ENCODE measurements around the gene TMEM209. TPM values are rescaled to one million over a fixed set of nuclear protein-coding genes. Genes with fewer than 3 reads are reported as not detected.

Gene TMEM209
- total and polyA plus RNA-seq, 7 donors, result 5.2 to 11.3 (median 9.0) TPM

DNA sequence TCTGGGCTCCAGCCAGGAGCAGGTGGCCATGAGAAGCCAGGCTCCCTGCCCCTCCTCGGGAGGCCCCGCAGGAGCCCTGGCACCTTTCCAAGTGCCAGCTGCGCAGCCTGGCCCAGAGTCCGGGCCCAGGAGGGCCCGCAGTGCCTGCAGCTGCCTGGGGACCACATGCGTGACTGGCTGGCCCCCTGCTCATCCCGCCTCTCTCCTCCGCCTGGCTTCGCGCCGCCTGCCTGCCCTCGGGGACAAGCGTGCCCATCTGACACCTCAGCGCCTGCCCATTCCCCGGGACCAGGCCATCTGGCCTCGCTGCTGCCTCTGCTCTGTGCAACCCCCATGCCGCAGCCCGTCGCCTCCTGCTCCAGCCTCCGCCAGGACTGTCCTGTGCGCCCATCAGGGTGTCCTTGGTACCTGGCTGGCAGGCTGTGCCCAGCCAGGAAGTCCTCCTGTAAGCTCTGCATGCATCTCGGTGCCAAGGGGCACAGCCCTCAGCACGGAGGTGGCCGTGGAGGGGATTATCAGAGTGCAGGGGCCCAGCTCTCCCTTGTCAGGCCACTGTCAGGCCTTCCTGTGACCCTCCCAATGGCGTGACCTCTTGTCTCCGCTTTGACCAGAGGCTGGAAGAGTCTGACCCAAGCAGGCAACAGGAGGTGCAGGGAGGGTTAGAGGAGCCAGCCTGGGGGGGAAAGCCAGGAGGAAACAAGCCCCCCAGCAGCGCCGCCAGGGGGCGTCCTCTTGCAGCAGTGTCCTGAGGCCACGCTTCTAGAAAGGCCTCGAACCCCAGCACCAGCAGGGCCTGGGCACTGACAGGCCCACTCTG lies 50.5 kb downstream of the TMEM209 start:
- WGBS, 3 donors, result 26 to 45% (median 33%) methylated on average over 23 to 31 of the region's 31 CpGs
- H3K4me1 ChIP-seq, result peaks cover 5% of the 10 kb centered on the region
- intact Hi-C loops (cut with DNase I), result no loop called here
- no peaks in the 10 kb centered on the region for H3K27me3 ChIP-seq (ENCODE audit: insufficient read depth in 3 of 3, low read length in 2 of 3)
- no peaks in the 10 kb centered on the region for H3K9me3 ChIP-seq
- H3K4me3 ChIP-seq, result peak overlapping the region; percentile 11
- no peak overlapping the region for H3K27ac ChIP-seq
- ATAC-seq (peak; percentile 56 to 86 (median 78)), DNase-seq (peak; percentile 36 to 70)
- H3K36me3 ChIP-seq (ENCODE audit: insufficient read depth in 1 of 2, low read depth in 1 of 2), result no peaks in the 10 kb centered on the region
- TF ChIP-seq, protein P1, sequence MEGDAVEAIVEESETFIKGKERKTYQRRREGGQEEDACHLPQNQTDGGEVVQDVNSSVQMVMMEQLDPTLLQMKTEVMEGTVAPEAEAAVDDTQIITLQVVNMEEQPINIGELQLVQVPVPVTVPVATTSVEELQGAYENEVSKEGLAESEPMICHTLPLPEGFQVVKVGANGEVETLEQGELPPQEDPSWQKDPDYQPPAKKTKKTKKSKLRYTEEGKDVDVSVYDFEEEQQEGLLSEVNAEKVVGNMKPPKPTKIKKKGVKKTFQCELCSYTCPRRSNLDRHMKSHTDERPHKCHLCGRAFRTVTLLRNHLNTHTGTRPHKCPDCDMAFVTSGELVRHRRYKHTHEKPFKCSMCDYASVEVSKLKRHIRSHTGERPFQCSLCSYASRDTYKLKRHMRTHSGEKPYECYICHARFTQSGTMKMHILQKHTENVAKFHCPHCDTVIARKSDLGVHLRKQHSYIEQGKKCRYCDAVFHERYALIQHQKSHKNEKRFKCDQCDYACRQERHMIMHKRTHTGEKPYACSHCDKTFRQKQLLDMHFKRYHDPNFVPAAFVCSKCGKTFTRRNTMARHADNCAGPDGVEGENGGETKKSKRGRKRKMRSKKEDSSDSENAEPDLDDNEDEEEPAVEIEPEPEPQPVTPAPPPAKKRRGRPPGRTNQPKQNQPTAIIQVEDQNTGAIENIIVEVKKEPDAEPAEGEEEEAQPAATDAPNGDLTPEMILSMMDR (IDR thresholded peaks at IDR 0.05), result no peak

DNA sequence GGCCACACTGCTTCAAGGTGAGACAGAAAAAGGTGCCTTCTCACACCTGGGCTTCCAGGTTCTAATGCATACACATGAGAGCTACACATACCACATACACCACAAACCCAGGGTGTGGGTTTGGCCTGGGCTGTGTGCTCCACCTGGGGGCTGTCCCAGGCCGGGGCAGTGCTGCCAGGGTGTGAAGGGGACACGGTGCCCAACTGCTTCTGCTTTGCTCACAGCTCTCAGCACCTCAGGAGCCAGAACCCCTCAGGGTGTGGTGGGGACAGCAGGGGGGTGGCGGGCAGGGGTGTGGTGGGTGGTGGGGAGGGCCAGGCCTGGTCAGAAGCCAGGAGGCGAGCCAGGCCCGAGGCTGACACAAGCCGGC lies 51.1 kb downstream of the TMEM209 start:
- Histone ChIP-seq H3K36me3 (ENCODE audit: insufficient read depth in 1 of 2, low read depth in 1 of 2) (no peaks in the 10 kb centered on the region), H3K4me3 (no peak overlapping the region), H3K27me3 (ENCODE audit: insufficient read depth in 3 of 3, low read length in 2 of 3) (no peaks in the 10 kb centered on the region), H3K27ac (no peak overlapping the region), H3K9me3 (no peaks in the 10 kb centered on the region), H3K4me1 (peaks cover 5% of the 10 kb centered on the region)
- TF ChIP-seq, protein P1 (IDR thresholded peaks at IDR 0.05), result no peak
- WGBS, 3 donors, result 12 to 22% (median 21%) methylated on average over 4 to 6 of the region's 6 CpGs
- DNase-seq, result no peak
- peak; percentile 41 to 62 (median 42) for ATAC-seq
- intact Hi-C loops (cut with DNase I), result no loop called here

DNA sequence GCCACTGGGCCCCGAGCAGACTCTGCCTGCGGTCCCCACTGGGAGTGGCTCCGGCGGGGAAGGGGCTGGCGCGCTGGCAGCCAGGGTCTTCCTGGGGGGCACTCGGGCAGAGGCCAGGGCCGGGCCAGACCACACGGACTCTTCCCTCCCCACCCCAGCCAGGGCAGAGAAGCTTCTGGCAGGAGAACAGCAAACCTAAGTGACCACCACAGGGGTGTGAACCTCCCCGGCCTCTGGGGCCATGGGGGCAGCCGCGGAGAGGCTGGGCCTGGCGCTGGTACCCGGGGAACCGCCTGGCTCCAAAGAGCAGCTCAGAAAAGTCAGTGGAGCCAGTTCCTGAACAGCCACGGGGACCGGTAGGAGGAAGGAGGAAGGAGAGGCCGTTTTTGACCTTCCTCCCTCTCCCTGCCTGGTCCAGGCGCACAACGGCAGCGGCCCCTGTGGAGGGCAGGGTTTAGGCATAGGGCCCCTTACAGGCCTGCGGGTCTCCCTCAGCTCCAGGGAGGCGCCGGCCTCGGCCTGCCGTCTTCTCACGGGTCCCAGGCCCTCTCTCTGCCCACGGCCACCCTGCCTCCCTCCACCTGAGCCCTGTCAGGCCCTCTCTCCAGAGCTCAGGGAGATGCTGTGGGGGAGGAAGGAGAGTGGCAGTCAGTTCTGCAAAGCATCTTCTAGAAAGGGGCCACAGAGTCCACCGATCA lies 51.8 kb downstream of the TMEM209 start:
- no peaks in the 10 kb centered on the region for H3K27me3 ChIP-seq (ENCODE audit: insufficient read depth in 3 of 3, low read length in 2 of 3)
- intact Hi-C loops (cut with DNase I), result no loop called here
- H3K4me1 ChIP-seq, result peaks cover 5% of the 10 kb centered on the region
- no peak overlapping the region for H3K27ac ChIP-seq
- 59 to 65% (median 62%) methylated on average over 23 to 29 of the region's 29 CpGs for WGBS, 3 donors
- TF ChIP-seq, protein P1 (IDR thresholded peaks at IDR 0.05), result no peak
- no peaks in the 10 kb centered on the region for H3K9me3 ChIP-seq
- H3K36me3 ChIP-seq (ENCODE audit: insufficient read depth in 1 of 2, low read depth in 1 of 2), result no peaks in the 10 kb centered on the region
- DNase-seq (no peak), ATAC-seq (peak in 1 of 4 donors; percentile 11)
- no peak overlapping the region for H3K4me3 ChIP-seq

DNA sequence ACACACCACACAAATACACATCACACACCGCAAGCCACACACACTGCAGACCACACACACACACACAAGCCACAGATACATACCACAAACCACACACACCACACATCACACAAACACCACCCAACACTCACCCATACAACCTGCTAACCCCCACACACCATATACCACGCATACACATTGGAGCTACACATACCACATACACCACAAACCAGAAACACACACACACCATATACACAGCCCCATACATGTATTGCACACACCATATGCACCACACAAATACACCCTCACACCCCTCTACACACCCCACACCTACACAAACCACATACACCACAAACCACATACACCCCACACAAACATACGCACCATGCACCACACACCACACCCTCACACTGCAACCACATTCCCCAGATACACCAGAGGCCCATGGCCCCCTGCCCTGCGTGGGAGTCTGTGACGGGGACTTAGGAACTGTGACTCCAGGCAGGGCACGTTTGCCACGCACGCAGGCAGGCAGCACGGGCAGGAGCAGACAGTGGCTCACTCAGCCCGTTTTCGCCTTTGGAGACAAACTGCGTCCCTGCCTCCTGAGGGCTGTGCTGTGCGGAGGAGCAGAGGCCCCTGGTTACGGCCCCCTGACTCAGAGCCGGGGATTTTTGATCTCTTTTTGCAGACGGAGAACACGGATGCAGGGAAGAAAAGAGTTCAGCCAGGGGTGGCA lies 52.6 kb downstream of the TMEM209 start:
- H3K27me3 ChIP-seq (ENCODE audit: insufficient read depth in 3 of 3, low read length in 2 of 3), result no peaks in the 10 kb centered on the region
- DNase-seq (no peak), ATAC-seq (no peak)
- no peak overlapping the region for H3K4me3 ChIP-seq
- TF ChIP-seq, protein P1 (IDR thresholded peaks at IDR 0.05), result no peak
- 78 to 87% (median 85%) methylated on average over 17 of the region's 17 CpGs for WGBS, 3 donors
- intact Hi-C loops (cut with DNase I), result no loop called here
- no peaks in the 10 kb centered on the region for H3K9me3 ChIP-seq
- H3K27ac ChIP-seq, result no peak overlapping the region
- no peaks in the 10 kb centered on the region for H3K36me3 ChIP-seq (ENCODE audit: insufficient read depth in 1 of 2, low read depth in 1 of 2)
- H3K4me1 ChIP-seq, result peaks cover 5% of the 10 kb centered on the region

Data from psoas muscle (tissue), 8 donors.